BJ (cell line): Measurements from ENCODE around the gene CIB4. TPM values are rescaled to one million over a fixed set of nuclear protein-coding genes. Genes with fewer than 3 reads are reported as not detected.

Experiments used
- CTCF ChIA-PET: fragments of 350-600 bp; formaldehyde crosslinking; extraction: SDS; loops from one replicate; lab custom pipeline; 2021; ENCODE audit warnings: antibody characterized with exemption, inconsistent platforms; lab: Yijun Ruan, JAX
- POLR2A ChIA-PET: fragments of 300-600 bp; sonication (Branson Sonifier 250); formaldehyde crosslinking; extraction: SDS; loops from one replicate; lab custom pipeline; 2021; ENCODE audit warnings: antibody characterized with exemption; lab: Charles Lee
- DNase-seq: peaks from one replicate; pipeline ENCODE4 v3.0.0-alpha.2; 2011; ENCODE audit warnings: low read depth
- H3K27me3 ChIP-seq: 2 replicates; pipeline ENCODE4 v1.6.0; 2011; ENCODE audit warnings: low read length; ENCODE audit not compliant: control insufficient read depth, insufficient read depth
- H3K36me3 ChIP-seq: 2 replicates; pipeline ENCODE4 v1.5.1; 2011; ENCODE audit warnings: low read length; ENCODE audit not compliant: control insufficient read depth, insufficient read depth
- H3K4me3 ChIP-seq: 2 replicates; pipeline ENCODE4 v1.5.1; 2011; ENCODE audit warnings: low read depth, mild to moderate bottlenecking, control low read depth, low read length
- polyA plus RNA-seq: library from polyadenylated mRNA; depleted of rRNA; stranded (reverse); fragments of >200 nt; gene quantifications from 2 replicates; pipeline ENCODE4 v1.2.3, GENCODE V29; 2011
- TF ChIP-seq, protein P1 (sequence below): IDR thresholded peaks from 2 replicates; pipeline ENCODE4 v1.5.1; 2011; ENCODE audit warnings: low read depth, mild to moderate bottlenecking, control low read depth, inconsistent platforms, low read length, moderate library complexity; ENCODE audit not compliant: insufficient read depth

The CIB4 gene
- polyA plus RNA-seq, 1 experiment = not detected

DNA sequence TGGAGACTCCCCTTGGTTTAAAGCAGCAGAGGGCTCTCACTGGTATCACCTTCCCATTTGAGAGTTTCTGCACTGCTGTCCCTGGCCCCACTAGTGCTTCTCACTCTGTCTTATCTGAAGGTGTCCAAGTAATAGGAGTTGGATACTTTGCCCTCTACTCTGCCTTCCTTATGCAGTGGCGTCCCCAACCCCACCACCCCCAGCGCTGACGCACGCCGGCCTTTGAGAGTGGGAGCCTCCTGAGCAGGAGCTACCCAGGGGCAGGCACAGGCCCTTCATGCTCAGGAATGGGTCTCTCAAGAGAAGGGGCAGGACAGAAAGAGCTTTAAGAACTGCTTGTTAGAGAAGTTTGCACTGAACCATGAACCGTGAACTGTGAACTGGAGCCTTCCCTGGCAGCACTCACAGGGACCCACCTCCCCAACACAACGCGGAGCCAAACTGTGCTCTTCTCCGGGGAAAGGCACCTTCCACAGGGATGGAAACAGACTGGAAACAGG is 3.3 kb downstream of the CIB4 start:
- ChIA-PET CTCF (interaction anchor here (1.5 to 1.8 kb wide), 2 partner anchors 15 to 108 kb away, joined by 3 to 4 read pairs; no protein-coding TSS in a partner anchor), POLR2A (no interaction called here)
- Histone ChIP-seq H3K4me3 (no peak overlapping the region), H3K36me3 (no peaks in the 10 kb centered on the region), H3K27me3 (peaks cover 16% of the 10 kb centered on the region)
- TF ChIP-seq, protein P1, sequence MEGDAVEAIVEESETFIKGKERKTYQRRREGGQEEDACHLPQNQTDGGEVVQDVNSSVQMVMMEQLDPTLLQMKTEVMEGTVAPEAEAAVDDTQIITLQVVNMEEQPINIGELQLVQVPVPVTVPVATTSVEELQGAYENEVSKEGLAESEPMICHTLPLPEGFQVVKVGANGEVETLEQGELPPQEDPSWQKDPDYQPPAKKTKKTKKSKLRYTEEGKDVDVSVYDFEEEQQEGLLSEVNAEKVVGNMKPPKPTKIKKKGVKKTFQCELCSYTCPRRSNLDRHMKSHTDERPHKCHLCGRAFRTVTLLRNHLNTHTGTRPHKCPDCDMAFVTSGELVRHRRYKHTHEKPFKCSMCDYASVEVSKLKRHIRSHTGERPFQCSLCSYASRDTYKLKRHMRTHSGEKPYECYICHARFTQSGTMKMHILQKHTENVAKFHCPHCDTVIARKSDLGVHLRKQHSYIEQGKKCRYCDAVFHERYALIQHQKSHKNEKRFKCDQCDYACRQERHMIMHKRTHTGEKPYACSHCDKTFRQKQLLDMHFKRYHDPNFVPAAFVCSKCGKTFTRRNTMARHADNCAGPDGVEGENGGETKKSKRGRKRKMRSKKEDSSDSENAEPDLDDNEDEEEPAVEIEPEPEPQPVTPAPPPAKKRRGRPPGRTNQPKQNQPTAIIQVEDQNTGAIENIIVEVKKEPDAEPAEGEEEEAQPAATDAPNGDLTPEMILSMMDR = no peak
- DNase-seq = no peak

DNA sequence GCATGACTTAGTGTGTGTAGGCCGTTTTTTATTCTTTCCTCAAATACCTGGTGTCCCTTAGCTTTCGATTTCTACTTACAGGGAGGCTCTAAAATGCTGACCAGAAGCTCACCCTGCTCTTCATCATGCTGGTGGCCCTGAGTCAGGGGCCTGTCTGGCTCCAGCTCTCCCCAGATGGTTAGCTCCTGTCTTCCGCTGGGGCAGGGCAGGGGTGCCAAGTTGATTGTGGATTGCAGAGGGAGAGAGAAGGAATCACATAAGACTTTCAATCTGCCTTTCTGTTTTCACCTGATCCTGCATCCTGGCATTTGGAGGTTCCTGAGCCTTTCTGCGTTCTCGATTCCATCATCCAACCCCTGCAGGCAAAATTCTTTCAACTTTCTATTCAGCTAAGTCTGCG is 4.2 kb downstream of the CIB4 start:
- POLR2A ChIA-PET = no interaction called here
- Histone ChIP-seq H3K4me3 (no peak overlapping the region), H3K27me3 (peaks cover 13% of the 10 kb centered on the region), H3K36me3 (no peaks in the 10 kb centered on the region)
- no peak for DNase-seq
- TF ChIP-seq, protein P1 = no peak
- CTCF ChIA-PET = interaction anchor here (1.3 to 1.8 kb wide), 3 partner anchors 9 to 109 kb away, joined by 3 to 4 read pairs (median 3); no protein-coding TSS in a partner anchor

DNA sequence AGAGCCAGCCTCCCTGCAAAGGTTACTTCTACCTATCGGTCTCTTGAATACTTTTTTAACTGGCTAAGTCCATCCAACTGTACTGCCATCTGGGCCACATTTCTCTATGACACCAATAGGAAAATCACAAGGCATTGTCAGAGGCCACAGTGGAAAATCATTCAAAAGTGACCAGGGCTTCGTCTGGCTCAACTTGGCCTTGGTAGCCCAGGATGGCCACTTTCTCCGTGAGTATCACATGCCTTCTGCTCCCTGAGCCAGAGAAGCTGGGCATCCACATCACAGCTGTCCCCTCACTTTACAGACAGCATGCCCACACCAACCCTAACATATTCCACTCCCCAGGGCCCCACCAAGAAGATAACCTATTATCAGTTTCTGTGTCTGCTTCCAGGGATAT is 5.8 kb downstream of the CIB4 start:
- TF ChIP-seq, protein P1 = no peak
- H3K27me3 ChIP-seq = peaks cover 13% of the 10 kb centered on the region
- DNase-seq = no peak
- ChIA-PET CTCF (no interaction called here), POLR2A (no interaction called here)
- H3K36me3 ChIP-seq = no peaks in the 10 kb centered on the region
- no peak overlapping the region for H3K4me3 ChIP-seq

DNA sequence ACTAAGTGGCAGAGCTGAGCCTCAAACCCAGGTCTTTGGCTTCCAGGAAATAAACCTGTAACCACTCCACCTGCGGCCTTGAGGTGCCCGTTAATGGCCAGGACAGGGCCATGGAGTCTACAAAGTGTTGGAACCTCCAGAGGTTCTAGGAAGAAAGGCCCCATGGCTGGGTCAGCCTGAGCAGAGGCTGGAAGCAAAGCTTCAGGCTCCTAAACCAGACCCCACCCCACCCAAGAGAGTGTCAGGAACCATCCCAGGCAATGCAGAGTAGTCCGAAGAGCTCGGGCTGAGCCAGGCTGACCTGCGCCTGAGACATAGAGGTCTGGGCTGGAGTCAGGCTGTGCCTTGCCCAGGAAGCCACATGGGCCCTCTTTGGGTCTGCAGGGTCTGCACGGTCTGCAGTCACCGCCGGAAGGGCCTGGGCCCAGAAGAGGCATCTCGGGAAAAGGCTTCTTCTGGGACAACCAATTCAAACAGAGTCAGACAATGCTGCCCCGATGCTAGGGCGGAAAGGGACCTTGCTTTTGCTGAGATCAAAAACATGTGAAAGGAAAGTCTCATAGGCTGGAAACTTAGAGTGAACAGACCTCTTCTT is 6.4 kb downstream of the CIB4 start:
- ChIA-PET POLR2A (no interaction called here), CTCF (no interaction called here)
- TF ChIP-seq, protein P1 = no peak
- no peaks in the 10 kb centered on the region for H3K36me3 ChIP-seq
- H3K27me3 ChIP-seq = peaks cover 13% of the 10 kb centered on the region
- no peak overlapping the region for H3K4me3 ChIP-seq
- DNase-seq = no peak

DNA sequence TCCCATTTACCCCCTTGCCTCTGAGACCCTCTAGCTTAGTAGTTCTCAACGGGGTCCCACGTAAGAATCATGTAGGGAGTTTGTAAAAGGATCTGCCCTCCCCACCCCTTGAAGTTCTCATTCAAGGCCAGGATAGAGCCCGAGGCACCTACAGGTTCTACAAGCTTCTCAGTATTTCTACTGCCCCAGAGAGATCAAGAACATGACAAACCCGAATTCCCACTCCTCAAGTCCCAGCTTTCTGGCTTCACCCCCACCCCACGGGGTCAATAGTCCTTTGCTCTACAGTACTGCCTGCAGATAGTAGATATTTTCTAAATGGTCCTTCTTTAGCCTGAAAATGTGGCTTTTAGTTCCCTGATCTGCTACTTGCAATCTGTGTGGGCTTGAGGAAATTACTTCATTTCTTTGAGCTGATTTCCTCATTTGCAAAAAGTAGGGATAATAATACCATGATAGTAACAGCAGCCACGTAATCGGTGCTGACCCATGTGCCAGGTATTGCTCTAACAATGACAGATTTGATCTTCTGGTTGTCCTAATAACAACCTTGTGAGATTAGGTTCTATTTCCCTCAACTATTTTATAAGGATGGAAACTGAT is 7.1 kb downstream of the CIB4 start:
- POLR2A ChIA-PET = no interaction called here
- TF ChIP-seq, protein P1 = no peak
- Histone ChIP-seq H3K36me3 (no peaks in the 10 kb centered on the region), H3K27me3 (peaks cover 13% of the 10 kb centered on the region), H3K4me3 (no peak overlapping the region)
- CTCF ChIA-PET = no interaction called here
- no peak for DNase-seq
